RWPE1 (cell line): ENCODE data around the gene MED14.
"Not testable (repeated sequence)": the region's sequence is repeated elsewhere in the genome, so short reads cannot be mapped to it uniquely, and the experiment has no call there.

Source experiments
- CTCF ChIA-PET: fragments of 350-600 bp; sonication (Branson Sonifier 250); formaldehyde crosslinking; extraction: SDS; loops from one replicate; lab custom pipeline; 2021; lab: Yijun Ruan, JAX
- POLR2A ChIA-PET: fragments of 400-600 bp; formaldehyde crosslinking; extraction: SDS; loops from one replicate; lab custom pipeline; 2020; ENCODE audit warnings: antibody characterized with exemption; ENCODE audit not compliant: low non-redundant PET; lab: Yijun Ruan, JAX
- DNase-seq: peaks from one replicate; pipeline ENCODE4 v3.0.0; 2012; ENCODE audit warnings: low spot score
- H3K27ac ChIP-seq: fragments of 450-650 bp; 2 replicates; pipeline ENCODE4 v1.5.1; 2017
- CTCF ChIP-seq: fragments of 450-650 bp; conservative IDR thresholded peaks from 2 replicates; pipeline ENCODE4 v1.5.1; 2017; ENCODE audit warnings: low read depth, mild to moderate bottlenecking

The MED14 gene

GRCh38 chrX:40733706-40734105, 1.6 kb downstream of the MED14 start:
- POLR2A ChIA-PET: no interaction called here

GRCh38 chrX:40732499-40732898, 2.8 kb downstream of the MED14 start:
- CTCF ChIA-PET, H3K27ac ChIP-seq, DNase-seq: not testable (repeated sequence)
- POLR2A ChIA-PET: interaction anchor here (0.7 kb wide), 1 partner anchor 269 kb away, joined by 4 read pairs; no protein-coding TSS in a partner anchor

More at GRCh38 chrX:40733706-40734105, 1.6 kb downstream of the MED14 start:
- H3K27ac ChIP-seq: no peak overlapping the region
- no peak for TF ChIP-seq CTCF
- CTCF ChIA-PET: no interaction called here
- DNase-seq: no peak

- DNase-seq: no peak
- CTCF ChIA-PET: no interaction called here
- H3K27ac ChIP-seq: no peak overlapping the region
- POLR2A ChIA-PET: no interaction called here
- TF ChIP-seq CTCF: no peak
These were observed 5.5 kb downstream of the MED14 start for GRCh38 chrX:40729598-40730584.

GRCh38 chrX:40727581-40728252, 7.6 kb downstream of the MED14 start:
- ChIA-PET CTCF (no interaction called here), POLR2A (no interaction called here)
- H3K27ac ChIP-seq: no peak overlapping the region
- TF ChIP-seq CTCF: no peak
- no peak for DNase-seq

- no peak for DNase-seq
- ChIA-PET CTCF (interaction anchor here (0.6 kb wide), 1 partner anchor 12 kb away, joined by 3 read pairs; no protein-coding TSS in a partner anchor), POLR2A (no interaction called here)
- no peak for TF ChIP-seq CTCF
- no peak overlapping the region for H3K27ac ChIP-seq
These were observed 8.2 kb downstream of the MED14 start for GRCh38 chrX:40727093-40727492.

- TF ChIP-seq CTCF: no peak
- H3K27ac ChIP-seq: no peak overlapping the region
- POLR2A ChIA-PET: no interaction called here
- CTCF ChIA-PET: no interaction called here
- DNase-seq: no peak
These were observed 12.4 kb downstream of the MED14 start for GRCh38 chrX:40722930-40723329.
